HG03558 (cell line): ENCODE results near the gene RIPOR2.
"Not testable (repeated sequence)": the region's sequence is repeated elsewhere in the genome, so short reads cannot be mapped to it uniquely, and the experiment has no call there.

Experiments used
- ATAC-seq: cut with Tn5 transposase; IDR thresholded peaks from one replicate; pipeline ENCODE4 v1.9.1; 2021; ENCODE audit warnings: moderate number of reproducible peaks; ENCODE audit not compliant: unreplicated experiment; ENCODE audit errors: extremely low read depth

Gene RIPOR2

GRCh38 chr6:24959319-24959718 lies 23.6 kb upstream of the RIPOR2 start:
- no peak for ATAC-seq

DNA sequence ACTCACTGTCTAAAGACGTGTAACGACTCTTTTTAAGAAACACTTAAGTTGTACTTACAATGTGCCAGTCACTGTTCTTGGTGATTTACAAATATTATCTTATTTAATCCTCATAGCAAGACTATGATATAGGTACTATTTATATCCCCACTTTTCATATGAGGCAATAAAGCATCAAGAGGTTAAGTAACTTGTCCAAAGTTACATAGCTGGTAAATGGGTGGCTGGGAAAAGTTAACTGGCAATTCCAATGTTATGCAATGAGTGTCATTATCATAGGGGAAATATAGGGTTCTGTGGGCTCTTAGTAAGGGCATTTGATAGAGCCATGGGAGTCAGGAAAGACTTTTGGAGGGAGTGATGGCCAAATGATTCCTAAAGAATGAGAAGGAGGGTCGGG lies 21.4 kb upstream of the RIPOR2 start:
- ATAC-seq: no peak

DNA sequence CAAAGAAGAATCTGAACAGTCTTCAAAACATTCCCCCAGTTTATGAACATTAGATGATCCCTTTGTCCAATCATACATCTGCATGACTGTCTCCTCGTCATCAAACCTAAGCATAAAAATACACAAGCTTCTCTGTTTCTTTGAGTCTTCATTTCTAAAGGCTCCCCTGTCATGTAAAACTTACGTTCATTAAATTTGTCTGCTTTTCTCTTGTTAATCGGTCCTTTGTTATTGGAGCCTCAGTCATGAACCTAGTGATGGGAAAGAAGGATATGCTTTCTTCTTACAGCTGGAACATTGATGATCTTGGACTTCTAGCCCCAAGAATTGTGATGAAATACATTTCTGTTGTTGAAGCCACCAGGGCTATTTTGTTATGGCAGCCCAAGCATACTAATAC lies 18.0 kb upstream of the RIPOR2 start:
- ATAC-seq: no peak

DNA sequence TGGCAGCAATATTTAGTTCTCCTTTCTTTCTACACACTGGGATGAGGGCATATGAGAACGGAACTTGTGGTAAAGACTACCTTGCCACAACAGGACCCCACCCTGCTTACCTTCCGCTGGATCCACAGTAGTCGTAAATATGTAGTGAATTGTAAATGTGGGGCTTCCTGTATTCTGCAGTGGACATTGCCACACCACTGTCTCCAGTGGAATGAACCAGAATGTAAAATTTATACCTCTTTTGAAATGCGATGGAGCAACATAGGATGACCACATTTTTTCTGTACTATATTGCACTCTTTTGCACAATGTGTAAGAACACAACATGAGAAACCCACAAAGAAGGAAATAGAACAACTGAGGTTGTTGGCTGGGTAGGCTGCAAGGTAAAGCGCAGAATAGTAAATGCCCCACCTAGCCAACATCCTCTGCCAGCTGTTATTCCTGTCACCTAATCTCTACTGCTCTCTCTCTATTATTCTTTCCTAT lies 16.1 kb upstream of the RIPOR2 start:
- ATAC-seq: no peak

- ATAC-seq: no peak
Measured at GRCh38 chr6:24950218-24950941, 14.6 kb upstream of the RIPOR2 start.

DNA sequence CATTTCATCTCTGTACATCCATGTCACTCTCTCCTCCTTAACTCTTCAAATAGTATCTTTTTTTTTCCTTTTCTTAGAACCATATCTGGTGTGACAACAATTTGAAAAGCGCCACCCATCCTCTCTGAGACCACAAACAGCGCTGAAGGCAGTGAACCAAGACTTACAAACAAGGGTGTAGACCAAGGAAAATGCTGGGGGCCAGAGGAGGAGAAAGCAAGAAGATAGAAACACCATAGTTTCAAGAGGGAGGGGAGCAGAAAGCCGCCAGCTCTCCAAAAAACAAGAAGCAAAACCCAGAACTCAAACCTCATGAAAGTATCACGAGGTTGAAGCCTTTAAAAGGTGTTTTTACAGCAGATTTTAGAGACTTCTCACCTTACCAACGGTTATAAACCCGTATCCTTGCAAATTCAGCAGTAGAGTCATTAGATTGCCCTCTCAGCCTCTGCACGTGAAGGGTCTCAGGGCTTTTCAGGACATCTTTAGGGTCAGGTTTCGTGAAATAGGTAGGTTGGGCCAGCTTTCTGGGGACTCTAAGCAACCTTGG lies 13.3 kb upstream of the RIPOR2 start:
- peak; percentile 69 for ATAC-seq

GRCh38 chr6:24948261-24948660 lies 12.5 kb upstream of the RIPOR2 start:
- ATAC-seq: not testable (repeated sequence)

DNA sequence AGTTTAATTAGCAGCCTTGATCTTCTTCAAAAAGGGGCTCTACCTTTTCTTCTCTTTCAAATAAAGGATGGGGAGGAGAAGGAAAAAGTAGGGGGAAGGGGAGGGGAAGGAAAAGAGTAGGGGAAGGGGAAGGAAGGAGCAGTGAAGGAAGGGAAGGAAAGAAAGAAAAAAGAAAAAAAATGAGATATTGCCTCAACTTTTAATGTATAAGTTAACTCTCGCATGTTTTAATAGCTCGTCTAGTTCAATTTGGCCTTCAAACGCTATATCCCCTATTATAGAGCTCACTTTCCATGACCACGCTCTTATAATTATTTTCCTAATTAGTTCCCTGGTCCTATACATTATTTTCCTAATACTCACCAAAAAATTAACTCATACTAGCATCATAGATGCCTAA lies 11.9 kb upstream of the RIPOR2 start:
- ATAC-seq: no peak

- ATAC-seq: no peak
Measured at GRCh38 chr6:24945054-24945453, 9.3 kb upstream of the RIPOR2 start.

- no peak for ATAC-seq
Measured at GRCh38 chr6:24943774-24944173, 8.0 kb upstream of the RIPOR2 start.

DNA sequence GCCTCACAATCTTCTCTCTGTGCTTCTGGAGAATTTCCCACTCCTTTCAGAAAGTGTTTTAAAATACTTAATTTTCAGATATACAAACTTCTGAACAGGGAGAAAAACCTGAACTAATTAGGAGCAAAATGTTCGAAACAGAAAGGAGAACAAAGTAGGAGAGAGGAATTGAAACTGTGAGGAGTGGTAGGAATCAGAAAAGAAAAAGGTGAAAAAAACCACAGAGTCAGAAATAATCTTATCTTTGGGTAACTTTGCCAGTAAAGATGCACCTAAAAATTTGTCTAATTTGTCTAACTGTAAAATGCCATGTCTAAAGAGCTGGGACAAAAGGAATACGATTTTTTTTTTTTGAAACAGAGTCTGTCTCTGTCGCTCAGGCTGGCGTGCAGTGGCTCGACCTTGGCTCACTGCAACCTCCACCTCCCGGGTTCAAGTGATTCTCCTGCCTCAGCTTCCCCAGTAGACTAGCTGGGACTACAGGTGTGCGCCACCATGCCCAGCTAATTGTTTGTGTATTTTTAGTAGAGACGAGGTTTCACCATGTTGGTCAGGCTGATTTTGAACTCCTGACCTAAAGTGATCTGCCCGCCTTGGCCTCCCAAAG lies 4.7 kb upstream of the RIPOR2 start:
- no peak for ATAC-seq

DNA sequence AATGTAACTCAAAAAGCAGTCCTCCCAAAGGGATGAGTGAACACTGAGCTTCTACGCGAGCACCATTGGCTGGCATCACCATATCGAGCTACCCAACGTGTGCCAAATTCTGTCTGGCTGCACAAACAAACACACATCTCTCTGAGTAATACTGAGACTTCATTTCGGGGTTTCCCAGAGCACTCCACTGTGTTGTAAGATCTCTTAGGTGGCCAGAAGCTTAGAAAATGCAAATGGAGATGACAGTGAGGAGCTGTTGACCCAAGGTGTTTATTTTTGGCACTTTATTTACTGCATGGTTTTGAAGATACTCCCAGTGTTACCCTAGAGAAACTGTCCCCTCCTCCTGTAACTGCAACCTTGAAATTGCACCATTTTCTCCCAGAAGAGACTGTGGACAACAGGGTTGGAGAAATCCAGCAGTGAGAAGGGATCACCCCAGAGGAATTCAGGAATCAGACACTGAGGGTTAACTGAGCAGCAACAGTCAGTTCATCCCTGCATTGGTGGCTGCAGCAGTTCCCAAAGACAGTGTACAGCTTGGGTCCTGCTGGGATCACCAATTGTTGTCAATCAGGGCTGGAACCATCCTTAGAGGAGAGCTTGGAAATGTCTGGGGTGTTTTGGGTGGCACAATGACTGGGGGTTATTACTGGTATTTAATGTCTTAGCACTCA lies 1.0 kb upstream of the RIPOR2 start:
- peak; percentile 69 for ATAC-seq

GRCh38 chr6:24933868-24934401 lies 1.8 kb downstream of the RIPOR2 start:
- no peak for ATAC-seq

- ATAC-seq: no peak
Measured at GRCh38 chr6:24933266-24933665, 2.5 kb downstream of the RIPOR2 start.

GRCh38 chr6:24932832-24933231 lies 2.9 kb downstream of the RIPOR2 start:
- ATAC-seq: no peak

DNA sequence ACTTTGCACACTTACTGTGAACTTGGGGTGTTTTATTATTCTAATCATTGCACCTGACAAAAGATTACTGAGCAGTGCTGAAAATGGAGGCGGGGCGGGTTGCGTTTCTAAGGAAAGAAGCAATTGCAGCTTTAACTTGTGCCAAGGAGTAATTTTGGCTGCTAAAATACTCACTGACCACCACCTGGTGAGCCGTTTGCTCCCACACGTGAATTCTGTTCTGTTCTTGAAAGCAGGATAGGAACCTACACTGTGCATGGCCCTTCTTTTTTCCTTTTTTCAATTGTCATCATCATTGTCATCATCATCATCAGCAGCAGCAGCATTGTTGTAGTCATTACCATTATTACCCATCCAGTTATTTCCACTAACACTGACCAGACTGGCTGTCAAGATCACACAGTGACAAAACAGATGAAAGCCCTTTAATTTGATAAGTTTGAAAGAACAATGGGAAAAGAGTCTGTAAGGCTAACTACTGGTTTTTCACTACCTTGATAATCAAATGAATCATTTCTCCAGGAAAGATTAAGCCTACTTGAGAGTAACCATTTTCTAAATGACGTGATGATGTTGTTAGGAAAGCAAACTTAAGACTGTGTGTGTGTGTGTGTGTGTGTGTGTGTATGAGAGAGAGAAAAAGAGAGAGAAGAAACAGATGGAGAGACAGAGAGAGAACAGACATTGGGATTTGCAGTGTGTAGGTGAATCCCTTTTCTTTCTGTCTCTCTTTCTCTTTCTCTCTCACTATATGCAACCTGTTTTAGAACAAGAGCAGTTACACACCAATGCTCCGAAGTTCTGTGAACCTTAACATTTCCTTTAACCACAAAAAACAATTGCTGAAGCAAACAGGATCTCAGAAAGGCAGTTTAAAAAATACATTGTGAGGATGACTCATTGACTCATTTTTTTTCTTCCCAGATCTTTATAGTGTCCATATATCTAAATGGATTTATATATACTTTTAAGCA lies 3.8 kb downstream of the RIPOR2 start:
- ATAC-seq: no peak

GRCh38 chr6:24931296-24931695 lies 4.5 kb downstream of the RIPOR2 start:
- no peak for ATAC-seq

DNA sequence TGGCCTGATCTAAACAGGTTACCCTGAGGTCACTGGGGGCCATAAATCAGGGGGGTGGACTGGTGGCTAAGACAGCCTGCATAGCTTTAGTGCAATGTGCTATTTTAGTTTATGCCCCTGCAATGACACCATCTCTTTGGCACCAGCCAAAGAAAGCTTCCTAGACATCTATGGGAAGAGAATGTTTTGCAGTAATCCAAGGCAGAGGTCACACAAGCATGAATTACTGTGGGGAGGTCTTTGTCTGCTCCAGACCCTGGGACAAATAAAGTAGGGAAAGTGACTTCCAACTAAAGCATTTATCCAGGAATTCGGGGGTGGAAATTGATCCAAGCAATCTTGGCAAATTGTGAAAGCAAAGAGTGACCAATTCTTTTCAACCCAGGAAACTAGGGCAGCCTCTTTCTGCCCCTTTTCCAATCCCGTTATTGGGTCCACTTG lies 5.3 kb downstream of the RIPOR2 start:
- ATAC-seq: no peak

DNA sequence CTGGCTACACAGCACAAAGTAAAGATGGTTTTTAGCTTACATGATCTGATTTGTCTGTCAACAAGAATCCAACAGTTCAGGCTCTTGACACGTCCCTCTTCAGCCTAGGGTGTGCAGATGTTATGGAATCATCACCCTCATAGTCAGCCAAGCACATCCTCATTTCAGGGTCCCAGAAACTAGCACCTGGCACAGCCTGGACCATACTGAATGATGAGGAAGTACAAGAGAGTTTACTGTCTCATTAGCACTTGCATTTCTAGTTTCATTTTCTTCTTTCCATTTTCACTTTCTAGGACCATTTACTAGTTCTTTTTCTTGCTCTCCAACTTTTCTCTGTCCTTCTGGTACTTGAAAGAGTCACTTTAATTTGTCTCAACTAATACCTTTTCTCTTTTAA lies 6.5 kb downstream of the RIPOR2 start:
- peak; percentile 28 for ATAC-seq
